ENCODE results near the gene PSMB4.
"Not testable (repeated sequence)": the region's sequence is repeated elsewhere in the genome, so short reads cannot be mapped to it uniquely, and the experiment has no call there.

PSMB4 gene

DNA sequence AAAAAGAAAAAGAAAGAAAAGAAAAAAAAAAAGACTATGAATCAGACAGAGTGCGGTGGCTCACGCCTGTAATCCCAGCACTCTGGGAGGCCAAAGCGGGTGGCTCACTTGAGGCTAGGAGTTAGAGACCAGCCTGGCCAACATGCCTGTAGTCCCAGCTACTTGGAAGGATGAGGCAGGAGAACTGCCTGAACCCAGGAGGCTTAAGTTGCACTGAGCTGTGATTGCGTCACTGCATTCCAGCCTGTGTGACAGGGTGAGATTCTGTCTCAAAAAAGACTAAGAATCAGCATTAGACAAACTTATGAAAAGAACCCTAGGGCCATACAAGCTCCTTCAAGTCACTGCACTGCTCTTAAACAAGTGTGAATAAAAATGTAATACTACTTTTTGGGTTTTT is 16.9 kb downstream of the PSMB4 start:
- TF ChIP-seq, protein P1, sequence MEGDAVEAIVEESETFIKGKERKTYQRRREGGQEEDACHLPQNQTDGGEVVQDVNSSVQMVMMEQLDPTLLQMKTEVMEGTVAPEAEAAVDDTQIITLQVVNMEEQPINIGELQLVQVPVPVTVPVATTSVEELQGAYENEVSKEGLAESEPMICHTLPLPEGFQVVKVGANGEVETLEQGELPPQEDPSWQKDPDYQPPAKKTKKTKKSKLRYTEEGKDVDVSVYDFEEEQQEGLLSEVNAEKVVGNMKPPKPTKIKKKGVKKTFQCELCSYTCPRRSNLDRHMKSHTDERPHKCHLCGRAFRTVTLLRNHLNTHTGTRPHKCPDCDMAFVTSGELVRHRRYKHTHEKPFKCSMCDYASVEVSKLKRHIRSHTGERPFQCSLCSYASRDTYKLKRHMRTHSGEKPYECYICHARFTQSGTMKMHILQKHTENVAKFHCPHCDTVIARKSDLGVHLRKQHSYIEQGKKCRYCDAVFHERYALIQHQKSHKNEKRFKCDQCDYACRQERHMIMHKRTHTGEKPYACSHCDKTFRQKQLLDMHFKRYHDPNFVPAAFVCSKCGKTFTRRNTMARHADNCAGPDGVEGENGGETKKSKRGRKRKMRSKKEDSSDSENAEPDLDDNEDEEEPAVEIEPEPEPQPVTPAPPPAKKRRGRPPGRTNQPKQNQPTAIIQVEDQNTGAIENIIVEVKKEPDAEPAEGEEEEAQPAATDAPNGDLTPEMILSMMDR (IDR thresholded peaks at IDR 0.05): no peak
- Histone ChIP-seq H3K4me1 (no peaks in the 10 kb centered on the region), H3K36me3 (ENCODE audit: control insufficient read depth, insufficient read depth, low read length) (no peaks in the 10 kb centered on the region), H2AFZ (no peak overlapping the region), H3K27me3 (ENCODE audit: control insufficient read depth, insufficient read depth, low read length) (no peaks in the 10 kb centered on the region), H3K9ac (no peak overlapping the region), H3K79me2 (no peaks in the 10 kb centered on the region), H3K27ac (no peak overlapping the region), H3K4me2 (ENCODE audit: low read length) (no peak overlapping the region), H3K4me3 (ENCODE audit: low read depth, low read length) (no peak overlapping the region), H3K9me3 (ENCODE audit: control insufficient read depth, low read length) (no peaks in the 10 kb centered on the region)

GRCh38 chr1:151418081-151418480 is 18.7 kb downstream of the PSMB4 start:
- Histone ChIP-seq H3K27ac (no peak overlapping the region), H3K27me3 (ENCODE audit: control insufficient read depth, insufficient read depth, low read length) (no peaks in the 10 kb centered on the region), H2AFZ (no peak overlapping the region), H3K4me3 (ENCODE audit: low read depth, low read length) (no peak overlapping the region), H3K9ac (no peak overlapping the region), H3K4me2 (ENCODE audit: low read length) (no peak overlapping the region), H3K9me3 (ENCODE audit: control insufficient read depth, low read length) (no peaks in the 10 kb centered on the region), H3K36me3 (ENCODE audit: control insufficient read depth, insufficient read depth, low read length) (peaks cover under 1% of the 10 kb centered on the region), H3K79me2 (no peaks in the 10 kb centered on the region), H3K4me1 (no peaks in the 10 kb centered on the region)
- TF ChIP-seq, protein P1 (IDR thresholded peaks at IDR 0.05): no peak

DNA sequence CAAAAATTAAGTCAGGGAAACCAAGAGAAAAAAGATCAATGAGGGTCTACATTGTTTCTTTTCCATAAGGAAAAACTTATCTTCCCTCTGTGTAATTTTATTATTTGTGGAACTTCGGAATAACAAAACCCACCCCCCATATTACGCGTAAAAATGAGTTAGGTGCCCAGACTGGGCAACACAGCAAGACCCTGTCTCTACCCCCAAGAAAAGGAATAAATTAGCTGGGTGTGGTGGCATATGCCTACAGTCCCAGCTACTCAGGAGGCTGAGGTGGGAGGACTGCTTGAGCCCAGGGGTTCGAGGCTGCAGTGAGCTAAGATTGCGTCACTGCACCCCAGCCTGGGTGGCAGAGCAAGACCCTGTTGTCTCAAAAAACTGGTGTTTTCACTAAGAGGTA is 20.4 kb downstream of the PSMB4 start:
- H3K9ac ChIP-seq: no peak overlapping the region
- no peak overlapping the region for H3K27ac ChIP-seq
- H3K4me1 ChIP-seq: no peaks in the 10 kb centered on the region
- H3K36me3 ChIP-seq (ENCODE audit: control insufficient read depth, insufficient read depth, low read length): peaks cover 3% of the 10 kb centered on the region
- no peaks in the 10 kb centered on the region for H3K27me3 ChIP-seq (ENCODE audit: control insufficient read depth, insufficient read depth, low read length)
- H3K9me3 ChIP-seq (ENCODE audit: control insufficient read depth, low read length): no peaks in the 10 kb centered on the region
- H3K79me2 ChIP-seq: no peaks in the 10 kb centered on the region
- no peak overlapping the region for H3K4me2 ChIP-seq (ENCODE audit: low read length)
- no peak overlapping the region for H3K4me3 ChIP-seq (ENCODE audit: low read depth, low read length)
- TF ChIP-seq, protein P1 (IDR thresholded peaks at IDR 0.05): no peak
- no peak overlapping the region for H2AFZ ChIP-seq

DNA sequence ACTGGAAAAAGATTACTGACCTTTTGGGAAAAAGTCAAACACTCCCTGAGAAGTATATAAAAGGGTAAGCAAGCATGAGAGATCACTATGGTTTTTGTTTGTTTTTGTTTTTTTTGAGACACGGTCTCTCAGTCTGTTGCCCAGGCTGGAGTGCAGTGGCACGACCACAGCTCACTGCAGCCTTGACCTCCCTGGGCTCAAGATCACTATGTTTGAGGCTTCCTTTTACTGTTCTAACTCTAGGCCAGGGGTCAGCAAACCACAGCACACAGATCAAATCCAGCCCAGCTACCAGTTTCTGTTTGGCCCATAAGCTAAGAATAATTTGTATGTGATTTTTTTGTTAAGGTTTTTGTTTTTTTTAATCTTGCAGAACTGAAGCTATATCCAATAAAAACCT is 25.7 kb downstream of the PSMB4 start:
- H3K4me3 ChIP-seq (ENCODE audit: low read depth, low read length): no peak overlapping the region
- TF ChIP-seq, protein P1 (IDR thresholded peaks at IDR 0.05): no peak
- H3K27ac ChIP-seq: no peak overlapping the region
- H3K36me3 ChIP-seq (ENCODE audit: control insufficient read depth, insufficient read depth, low read length): peaks cover 3% of the 10 kb centered on the region
- no peak overlapping the region for H3K4me2 ChIP-seq (ENCODE audit: low read length)
- H3K4me1 ChIP-seq: no peaks in the 10 kb centered on the region
- peaks cover 10% of the 10 kb centered on the region for H3K79me2 ChIP-seq
- no peaks in the 10 kb centered on the region for H3K9me3 ChIP-seq (ENCODE audit: control insufficient read depth, low read length)
- H3K27me3 ChIP-seq (ENCODE audit: control insufficient read depth, insufficient read depth, low read length): no peaks in the 10 kb centered on the region
- no peak overlapping the region for H3K9ac ChIP-seq
- H2AFZ ChIP-seq: no peak overlapping the region

- Histone ChIP-seq H3K4me3 (ENCODE audit: low read depth, low read length) (no peak overlapping the region), H3K4me1 (no peaks in the 10 kb centered on the region), H3K27ac (no peak overlapping the region), H3K36me3 (ENCODE audit: control insufficient read depth, insufficient read depth, low read length) (peaks cover 3% of the 10 kb centered on the region), H3K79me2 (peaks cover 19% of the 10 kb centered on the region), H3K9me3 (ENCODE audit: control insufficient read depth, low read length) (no peaks in the 10 kb centered on the region), H3K9ac (no peak overlapping the region), H3K27me3 (ENCODE audit: control insufficient read depth, insufficient read depth, low read length) (no peaks in the 10 kb centered on the region), H2AFZ (no peak overlapping the region), H3K4me2 (ENCODE audit: low read length) (no peak overlapping the region)
- TF ChIP-seq, protein P1 (IDR thresholded peaks at IDR 0.05): no peak
Observed at GRCh38 chr1:151428068-151428467, 28.7 kb downstream of the PSMB4 start.

GRCh38 chr1:151433827-151434226 is 34.5 kb downstream of the PSMB4 start:
- not testable (repeated sequence) for H3K4me3 ChIP-seq (ENCODE audit: low read depth, low read length); H3K27me3 ChIP-seq (ENCODE audit: control insufficient read depth, insufficient read depth, low read length); H3K9me3 ChIP-seq (ENCODE audit: control insufficient read depth, low read length); H3K27ac ChIP-seq; H3K4me1 ChIP-seq; H3K36me3 ChIP-seq (ENCODE audit: control insufficient read depth, insufficient read depth, low read length); H3K9ac ChIP-seq; H2AFZ ChIP-seq; H3K4me2 ChIP-seq (ENCODE audit: low read length)
- peaks cover 50% of the 10 kb centered on the region for H3K79me2 ChIP-seq
